ENCODE measurements around the gene NPL.

The NPL gene, protein sequence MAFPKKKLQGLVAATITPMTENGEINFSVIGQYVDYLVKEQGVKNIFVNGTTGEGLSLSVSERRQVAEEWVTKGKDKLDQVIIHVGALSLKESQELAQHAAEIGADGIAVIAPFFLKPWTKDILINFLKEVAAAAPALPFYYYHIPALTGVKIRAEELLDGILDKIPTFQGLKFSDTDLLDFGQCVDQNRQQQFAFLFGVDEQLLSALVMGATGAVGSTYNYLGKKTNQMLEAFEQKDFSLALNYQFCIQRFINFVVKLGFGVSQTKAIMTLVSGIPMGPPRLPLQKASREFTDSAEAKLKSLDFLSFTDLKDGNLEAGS

DNA sequence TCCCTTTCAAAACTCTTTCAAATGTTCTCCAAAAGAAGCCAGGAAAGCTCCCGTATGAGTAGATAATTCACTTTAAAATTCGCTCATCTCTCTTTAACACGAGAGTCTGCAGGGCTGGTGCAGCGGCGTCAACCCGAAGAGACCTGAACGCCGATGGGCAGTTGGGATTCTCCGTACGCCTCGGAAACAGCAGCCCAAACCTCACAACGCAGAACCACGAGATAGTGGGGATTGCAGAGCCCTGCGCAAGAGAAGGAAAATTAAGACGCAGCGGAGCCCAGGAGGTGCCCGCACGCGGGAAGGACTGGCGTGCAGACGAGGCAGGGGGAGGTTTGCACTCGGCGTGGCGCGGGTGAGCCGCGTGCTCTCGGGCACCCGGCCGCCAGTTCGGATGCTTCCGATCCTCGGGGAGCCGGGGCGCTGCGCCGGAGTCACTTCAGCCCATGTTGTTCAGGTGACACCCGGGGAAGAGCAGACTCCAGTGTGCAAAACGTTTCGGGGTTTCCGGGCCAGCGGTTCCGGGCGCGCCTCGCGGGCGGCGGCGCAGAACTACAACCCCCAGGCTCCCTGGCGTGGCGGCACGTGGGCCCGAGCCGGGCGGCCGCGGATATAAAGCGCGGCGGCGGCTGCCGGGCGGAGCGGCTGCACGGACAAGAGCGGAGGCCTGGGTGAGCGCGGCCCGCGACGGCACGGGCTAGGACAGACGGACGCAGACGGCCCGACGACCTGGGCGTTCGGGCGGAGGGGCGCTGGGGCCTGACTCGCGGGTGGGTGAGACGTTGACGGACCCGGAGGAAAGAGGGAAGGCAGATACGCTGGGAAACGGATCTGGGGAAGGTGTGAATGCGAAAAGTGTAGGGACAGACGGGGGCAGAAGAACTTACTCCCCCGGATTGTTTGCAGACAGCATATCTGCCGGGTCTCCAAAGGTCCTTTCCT is at the start of gene NPL:
NPL (plus strand) TSS at position 636 of the 939 bp plus-strand sequence. CDS start 4,599 bp downstream, outside the sequence.
- DNase-seq = peak; percentile 91

DNA sequence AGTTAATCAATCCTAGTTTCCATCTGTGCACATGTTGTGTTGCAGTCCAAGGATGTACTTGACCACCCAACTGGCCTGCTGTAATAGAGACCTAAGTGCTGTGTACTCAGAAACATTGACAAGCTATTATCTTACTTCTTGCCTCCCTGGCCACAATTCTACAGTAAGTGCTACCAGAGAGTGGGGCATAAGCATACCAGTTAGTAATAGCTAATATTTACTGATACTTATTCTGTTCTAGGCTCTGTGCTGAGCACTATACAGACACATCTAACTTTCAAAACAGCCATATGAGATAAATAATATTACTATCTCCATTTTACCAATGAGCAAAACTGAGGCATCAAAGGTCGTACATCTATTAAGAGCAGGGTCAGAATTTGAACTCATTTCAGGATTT is 49.5 kb upstream of the NPL start:
- no peak for DNase-seq

DNA sequence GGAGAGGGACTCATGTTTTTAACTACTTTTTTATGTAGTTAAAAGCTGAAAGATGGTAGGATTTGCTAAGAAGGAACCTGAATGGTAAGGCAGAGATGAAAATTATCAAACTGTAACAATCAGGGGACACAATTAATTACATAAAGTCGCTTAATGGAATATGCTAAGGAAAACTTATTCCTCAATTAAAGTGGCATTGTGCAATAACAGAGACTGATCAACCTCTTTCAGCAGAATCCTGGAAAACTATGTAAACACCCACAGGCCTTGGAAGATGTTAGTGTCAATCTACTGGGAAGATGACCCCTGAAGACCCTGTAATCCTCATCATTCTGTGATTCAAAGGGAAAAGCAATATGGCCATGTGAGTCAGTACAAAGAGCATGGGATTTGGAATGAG is 46.8 kb upstream of the NPL start:
- no peak for DNase-seq

DNA sequence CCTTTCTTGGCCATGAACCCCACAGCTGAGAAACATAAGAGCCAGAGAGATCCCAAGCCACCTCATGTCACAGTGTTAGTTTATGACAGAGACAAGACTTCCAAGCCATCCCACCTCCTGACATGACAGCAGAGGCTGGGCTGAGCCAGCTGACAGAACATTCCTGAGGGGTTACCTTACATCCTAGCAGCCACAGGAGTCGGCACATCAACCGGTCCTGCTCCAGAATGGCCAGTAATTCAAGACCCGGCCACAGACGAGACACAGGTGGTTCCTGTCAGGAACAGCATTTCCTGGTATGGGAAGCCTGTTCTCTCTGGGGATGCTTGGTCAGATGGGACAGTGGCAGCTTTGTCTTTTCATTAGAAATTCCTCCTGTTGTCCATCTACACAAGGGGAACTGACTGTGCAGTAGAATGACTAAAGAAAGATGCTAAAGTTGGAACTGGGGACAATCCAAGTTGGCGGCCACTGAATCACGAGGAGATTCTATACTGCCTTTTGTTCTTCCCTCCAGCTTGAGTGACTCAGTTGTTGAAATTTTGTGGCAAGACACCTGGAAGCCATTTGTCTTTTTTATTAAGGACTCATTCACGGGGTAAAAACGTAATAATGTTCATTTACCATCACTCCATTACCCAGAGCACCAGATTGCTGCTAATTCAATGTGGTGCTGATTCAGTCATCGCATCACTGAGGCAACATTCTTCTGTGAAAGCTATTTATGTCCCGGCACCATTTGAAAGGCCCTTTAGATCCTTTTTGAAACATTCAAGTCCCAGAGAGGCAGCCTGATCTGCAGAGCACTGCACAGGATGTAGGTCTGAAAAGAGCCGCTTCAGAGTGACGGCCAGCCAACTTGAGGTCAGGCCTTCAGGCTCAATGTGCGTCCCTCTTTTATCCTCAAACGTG is 37.2 kb upstream of the NPL start:
- no peak for DNase-seq

DNA sequence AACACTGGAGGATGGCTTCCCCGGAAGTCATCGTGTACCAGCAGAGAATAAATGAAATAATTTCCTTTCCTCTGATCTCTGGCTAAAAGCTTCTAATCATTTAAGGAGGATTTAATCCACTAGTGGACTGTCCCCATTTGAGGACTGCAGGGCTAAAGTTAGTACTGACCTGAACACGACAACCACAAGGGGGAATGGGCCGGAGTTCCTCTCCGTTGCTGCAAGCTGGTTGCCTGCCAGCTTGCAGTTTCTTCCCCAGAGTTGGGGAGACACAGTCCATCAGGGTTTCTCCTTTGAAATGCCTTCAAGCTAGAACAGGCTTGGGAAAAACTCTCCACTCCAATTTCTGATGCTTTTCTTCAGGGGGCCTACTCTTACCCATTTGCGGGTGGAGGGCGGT is 35.5 kb upstream of the NPL start:
- no peak for DNase-seq

DNA sequence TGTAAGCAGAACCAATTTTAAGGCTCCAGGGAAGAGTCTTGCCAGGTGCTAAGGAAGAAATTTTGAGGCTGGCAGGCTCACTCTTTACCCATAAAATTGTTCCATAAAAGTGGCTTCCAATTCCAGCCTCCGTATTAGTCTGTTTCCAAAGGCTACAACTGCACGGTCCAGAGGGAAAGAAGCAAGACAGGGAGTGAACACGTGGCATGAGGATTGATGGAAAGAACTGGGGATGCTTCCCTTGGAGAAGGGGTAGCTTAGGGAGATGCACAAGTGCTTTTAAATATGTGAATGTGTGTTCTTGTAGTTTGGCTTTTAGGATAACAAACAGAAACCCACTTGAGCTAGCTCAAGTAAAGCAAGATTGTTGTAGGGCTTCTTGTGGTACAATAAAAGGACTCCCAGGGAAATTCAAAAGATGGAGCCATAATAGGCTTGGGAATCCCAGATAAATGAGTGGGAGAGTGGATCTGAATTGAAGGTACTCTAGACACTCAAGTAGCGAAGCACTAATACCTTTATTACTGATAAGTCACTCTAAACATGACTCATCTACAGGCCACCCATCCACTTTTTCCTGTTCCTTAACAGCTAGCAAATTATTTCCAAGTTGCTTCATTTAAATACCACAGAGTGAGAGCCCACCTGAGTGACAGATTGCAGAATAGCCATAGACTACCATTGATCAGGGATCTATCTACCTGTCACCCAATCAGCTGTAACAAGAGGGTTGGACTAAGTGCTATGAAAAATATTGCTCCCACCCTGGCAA is 34.8 kb upstream of the NPL start:
- DNase-seq = no peak

DNA sequence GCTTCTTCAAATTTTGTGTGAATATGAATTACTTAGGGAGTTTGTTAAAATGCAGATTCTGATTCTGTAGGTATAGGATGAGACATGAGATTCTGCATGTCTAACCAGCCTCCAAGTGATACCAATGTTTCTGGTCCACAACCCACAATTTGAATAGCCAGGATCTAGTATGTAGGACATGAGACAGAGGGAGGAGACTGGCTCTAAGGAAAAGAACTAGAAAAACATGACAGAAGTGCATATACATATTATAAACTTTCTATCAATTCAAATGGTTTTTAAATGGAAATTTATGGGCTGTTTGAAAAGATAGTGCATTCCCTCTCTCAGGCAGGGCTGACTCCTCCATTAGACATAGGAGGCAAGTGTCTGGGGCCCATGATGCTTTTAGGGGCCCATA is 33.9 kb upstream of the NPL start:
- DNase-seq = no peak

DNA sequence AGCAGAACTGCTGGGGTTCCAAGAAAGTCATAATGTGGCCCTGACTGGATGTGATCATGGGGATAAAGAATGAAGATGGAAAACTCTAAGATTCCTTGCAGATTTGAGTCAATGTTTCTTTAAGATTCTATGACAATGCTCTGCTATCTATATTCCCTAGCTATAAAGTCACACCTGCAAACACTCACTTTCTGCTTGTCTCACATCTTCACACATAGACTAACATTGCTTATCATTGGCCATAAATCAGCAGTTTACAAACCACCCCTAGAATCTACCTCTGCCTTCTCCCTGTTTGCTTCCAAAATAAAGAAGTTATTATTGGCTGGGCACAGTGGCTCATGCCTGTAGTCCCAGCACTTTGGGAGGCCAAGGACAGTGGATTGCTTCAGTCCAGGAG is 33.1 kb upstream of the NPL start:
- no peak for DNase-seq

DNA sequence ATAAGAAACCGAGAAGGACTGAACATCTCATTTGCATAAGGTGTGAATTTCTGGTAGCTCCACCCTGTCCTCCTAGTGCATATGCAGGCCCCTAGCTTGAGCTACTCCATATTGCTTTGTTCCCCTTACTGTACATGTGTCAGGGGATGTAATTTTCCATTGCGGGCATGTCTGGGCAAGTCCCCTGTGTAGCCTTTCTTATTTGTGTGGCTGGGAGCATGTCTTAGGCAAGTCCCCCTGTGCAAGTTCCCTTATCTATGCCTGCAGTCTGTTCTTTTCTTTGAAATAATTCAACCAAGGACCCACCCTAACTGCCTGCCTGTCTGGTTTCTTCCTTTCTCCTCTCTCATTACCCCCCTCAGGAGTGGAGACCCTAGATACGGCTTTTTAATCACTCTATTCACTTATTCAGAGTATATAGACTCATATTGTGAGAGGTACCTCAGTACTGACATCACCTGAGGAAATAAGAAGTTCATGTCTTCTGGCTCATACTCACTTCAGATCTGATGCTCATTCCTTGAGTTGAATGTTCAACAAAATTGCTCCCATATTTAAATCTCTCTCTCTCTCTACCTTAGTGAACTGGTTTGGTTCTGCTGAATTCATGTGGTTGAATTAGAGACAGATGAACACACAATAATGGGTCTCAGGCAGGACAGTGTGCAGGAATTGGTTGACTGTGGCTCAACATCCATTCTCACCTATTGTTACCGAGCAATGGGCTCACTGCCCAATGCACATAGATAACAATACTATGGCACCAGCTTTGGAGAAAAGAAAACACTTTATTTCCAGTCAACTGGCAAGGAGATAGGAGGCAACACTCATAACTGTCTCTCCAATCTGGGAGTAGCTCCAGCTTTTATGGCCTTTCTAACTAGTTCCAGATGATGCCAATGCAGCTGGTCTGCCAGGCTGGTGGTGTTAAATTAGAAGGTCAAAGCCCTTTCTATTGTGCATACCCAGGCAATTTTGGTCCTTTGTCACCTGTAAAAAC is 27.9 kb upstream of the NPL start:
- no peak for DNase-seq

DNA sequence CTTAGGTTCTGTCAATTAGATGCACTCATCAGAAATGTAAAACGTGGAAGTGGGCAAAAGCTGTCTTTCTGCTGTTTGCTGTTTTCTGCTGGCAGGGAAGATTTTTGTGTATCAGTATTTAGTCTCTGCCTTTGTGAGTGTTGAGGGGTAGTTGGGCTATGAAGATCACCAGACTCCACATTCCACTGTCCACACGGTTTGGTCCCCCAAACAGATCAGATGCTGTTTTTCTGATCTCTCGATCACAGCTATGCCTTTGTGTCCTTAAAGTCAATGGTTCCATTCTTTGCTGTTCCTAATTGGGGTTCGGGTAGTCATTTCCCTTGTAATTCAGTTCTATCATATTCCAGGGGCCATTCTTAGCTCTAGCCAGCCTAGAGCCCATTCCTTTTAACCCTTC is 27.0 kb upstream of the NPL start:
- no peak for DNase-seq

DNA sequence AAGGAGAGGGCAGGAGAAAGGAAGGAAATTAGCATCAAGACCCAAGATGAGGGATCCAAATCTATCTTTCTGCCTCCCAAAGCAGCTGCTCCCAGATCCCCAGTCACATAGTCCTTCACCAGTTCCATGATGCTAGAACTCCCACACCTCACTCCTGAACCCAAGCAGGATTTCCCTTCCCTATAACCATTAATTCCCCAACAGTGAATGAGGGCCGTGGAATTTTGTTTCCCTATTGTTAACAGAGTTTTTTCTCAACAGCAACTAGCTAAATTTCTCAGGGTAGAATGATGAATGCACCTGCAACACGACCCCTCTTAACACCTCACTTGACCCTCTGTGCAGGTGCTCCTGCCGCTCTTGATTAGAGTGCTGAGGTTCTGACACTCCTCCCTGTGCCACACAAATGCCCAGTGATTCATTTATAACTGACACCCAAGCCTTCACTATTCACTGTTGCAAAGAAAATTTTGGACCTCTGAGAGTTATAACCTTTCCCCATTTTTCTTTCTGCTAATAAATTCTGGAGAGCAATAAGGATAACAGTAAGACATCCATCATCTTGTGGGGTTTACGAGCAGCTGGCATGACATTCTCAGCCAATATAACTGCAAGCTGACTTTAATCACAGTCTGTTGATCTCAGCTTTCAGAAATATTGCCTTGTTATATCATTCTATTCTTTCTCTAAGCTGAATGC is 25.4 kb upstream of the NPL start:
- DNase-seq = no peak

DNA sequence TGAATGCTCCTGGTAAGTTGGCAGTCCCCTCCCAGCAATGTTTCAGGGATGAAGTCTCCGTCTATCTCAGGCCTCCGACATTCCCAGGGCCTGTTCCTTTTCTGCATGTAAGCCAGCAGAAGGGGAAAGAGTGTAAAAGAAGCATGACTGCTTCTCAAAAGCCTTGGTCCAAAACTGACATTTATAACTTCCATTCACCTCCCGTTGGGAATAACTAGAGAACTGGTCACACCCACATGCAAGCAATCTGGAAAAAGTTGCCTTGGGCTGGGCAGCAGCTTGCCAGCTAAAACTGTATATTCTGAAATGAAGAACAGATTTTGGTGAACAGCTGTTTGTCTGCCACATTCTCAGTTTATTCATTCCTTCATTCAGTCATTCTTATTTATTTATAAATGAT is 24.2 kb upstream of the NPL start:
- DNase-seq = no peak

DNA sequence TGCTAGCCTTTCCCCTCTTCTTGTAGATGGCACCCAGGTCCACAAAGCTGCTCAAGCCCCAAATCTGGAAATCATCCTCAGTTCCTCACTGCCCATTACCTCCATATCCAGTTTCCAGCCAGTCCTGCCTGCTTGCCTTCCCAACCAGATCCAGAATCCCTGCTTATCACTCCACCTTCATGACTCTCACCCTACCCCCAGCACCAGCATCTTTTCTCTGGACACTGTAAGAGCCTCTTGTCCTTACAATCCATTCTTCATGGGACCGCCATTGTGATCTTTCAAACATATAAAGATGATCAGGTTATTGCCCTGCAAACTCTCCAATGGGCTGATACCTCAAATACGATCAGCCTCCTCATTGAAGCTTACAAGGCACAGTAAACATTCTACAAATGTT is 23.5 kb upstream of the NPL start:
- DNase-seq = no peak

DNA sequence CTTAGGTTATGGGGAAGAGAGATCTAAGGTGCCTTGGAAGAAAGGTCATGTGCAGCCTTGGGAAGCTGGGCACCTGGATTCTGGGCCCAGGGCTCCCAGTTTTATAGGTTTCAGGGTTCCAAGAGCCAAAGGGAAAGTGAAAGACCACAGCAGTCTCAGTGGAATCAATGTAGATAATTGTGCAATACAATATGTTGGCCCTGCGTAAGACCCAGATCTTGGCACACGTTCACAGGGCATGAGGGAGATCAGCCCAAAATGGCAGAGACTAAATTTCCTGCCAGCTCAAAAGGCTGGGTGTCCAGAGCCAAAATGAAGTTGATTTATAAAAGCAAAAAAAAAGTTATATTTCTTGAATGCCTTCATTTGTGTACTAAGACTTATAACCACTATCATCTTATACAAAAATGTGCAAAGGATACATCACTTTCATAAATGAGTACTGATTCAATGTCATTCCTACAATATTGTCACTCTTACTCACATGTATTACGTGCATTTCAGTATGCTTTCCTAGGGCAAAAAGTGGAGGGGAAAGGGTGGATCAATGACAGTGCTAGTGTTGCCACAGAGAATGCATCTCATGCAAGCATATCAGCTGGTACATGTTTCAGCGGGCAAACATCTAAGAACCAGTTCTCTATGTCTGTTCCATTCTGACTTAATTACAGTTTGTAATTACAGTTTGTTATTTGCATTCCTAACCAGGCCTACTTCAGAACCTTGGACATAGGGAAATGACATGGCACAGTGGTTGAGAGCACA is 22.5 kb upstream of the NPL start:
- DNase-seq = no peak

DNA sequence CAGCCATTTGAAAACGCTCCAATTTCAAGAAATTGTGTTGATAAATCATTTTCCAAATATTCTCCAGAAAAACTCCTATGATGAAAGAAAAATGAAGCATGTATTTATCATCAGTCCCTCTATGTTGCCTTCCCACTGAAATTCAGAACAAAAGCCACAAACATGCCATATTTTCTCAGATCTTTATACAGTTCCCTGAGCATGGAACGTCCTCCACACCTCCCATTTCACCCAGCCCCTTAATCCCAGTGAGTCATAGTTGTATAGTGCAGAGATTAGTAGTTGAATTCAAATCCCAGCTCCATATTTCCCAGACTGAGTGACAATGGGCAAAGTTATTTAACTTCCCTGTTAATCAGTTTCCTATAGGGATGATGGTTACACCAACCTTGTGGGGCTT is 20.6 kb upstream of the NPL start:
- DNase-seq = no peak

DNA sequence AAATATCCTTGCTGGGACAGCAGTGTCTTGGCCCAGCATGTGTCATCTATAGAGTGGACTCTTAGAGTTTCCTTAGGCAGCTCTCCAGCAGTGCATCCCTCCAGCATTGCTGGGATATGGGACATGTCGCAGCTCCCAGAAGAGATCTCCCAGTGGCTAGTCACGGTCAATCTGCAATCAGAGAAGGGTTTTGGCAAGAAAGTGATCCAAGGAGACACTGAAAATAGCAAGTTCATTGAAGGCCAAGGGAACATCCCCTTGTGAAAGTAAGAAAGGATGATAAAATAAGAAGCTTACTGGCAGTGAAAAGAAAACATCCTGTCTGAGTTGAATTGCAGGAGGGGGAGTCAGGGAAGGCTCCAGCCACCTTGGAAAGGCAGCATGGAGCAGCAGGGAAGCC is 19.3 kb upstream of the NPL start:
- DNase-seq = no peak

DNA sequence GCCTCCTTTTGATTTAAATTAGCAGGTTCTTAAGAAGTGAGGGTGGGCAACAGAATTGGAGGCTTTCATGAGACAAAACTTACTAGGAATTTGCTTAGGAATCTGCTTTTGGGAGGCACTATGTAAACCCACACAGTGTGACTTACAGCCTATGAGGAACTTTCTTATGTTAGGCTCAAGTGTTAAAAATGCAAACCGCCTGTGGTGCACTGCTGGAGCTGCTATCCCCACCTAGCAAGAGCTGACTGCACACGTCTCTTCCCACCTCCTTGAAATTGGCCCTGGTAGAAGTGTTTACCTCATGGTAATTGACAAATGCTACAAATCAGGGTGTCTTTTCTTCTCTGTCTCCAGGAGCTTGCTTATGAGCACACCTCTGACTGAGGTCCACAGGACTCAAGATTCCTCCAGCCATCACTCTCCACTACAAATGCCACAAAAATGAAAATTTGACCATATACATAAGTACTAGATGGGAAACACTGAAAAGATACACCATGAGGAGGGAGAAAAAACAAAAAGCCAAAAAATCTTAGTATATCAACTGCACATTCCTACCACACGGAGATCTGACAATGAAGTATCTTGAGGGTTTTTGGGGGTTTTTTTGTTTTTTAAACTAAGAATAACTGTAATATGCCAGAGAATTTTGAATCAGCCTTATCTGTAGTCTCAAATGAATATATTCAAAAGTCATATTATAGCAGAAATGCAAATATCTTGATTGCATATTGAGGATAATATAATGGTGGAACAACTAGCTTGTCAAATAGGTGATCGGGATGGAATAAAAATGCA is 18.2 kb upstream of the NPL start:
- no peak for DNase-seq

DNA sequence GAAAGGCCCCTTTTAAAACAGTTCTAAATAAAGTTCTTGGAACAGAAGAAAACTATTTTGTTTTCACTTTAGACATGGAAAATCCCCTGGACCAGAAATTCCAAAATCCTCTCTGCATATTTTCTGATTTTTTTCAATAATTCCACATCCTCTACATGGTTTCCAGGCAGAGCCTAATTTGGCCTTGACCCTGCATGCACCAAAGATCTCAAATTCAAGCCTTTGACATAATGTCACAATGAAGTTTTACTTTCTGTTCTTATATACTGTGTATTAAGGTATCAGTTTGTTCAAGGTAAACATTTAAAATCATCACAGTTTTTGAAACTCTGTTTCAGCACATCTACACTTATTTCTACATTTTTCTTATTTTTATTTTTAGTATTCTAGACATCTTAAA is 12.2 kb upstream of the NPL start:
- no peak for DNase-seq

DNA sequence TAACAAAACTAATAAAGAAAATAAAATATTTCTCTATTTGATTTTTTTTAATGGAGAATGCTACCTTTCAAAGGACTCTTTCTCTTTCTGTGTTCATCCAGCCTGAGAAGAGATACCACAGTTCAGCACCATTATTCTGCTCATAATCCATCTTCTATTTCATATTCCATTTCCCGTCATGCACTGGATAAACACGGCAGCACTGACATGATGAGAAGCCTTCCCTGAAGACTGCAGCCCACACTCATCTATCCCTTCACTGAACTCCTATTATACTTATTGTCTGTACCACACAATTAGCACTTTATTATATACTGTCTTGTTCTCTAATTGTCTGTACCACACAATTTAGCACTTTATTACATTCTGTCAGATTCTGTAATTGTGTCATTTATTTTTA is 10.7 kb upstream of the NPL start:
- DNase-seq = no peak
